GM12878 (cell line): ENCODE results near the gene ASIC3. TPM values are rescaled to one million over a fixed set of nuclear protein-coding genes. Genes with fewer than 3 reads are reported as not detected.

ENCODE experiments used
- ATAC-seq: fragments of 200-7000 bp; cut with Tn5 transposase; 3 replicates; pipeline ENCODE4 v1.9.1; 2020; ENCODE audit warnings: mild to moderate bottlenecking, moderate library complexity
- BruUV-seq: library from RNA; stranded (reverse); fragments of 400-500 nt; replicated peaks from 2 replicates; lab custom pipeline; 2021; lab: Mats Ljungman, UMichigan
- CTCF ChIA-PET: fragments of 300-600 bp; sonication (Branson Sonifier 250); formaldehyde crosslinking; extraction: SDS; loops from one replicate; lab custom pipeline; 2021; ENCODE audit warnings: inconsistent platforms; lab: Yijun Ruan, JAX
- POLR2A ChIA-PET: fragments of 350-600 bp; formaldehyde crosslinking; extraction: SDS; loops from one replicate; lab custom pipeline; 2021; ENCODE audit warnings: inconsistent platforms; lab: Charles Lee
- RAD21 ChIA-PET: fragments of 300-600 bp; sonication (Branson Sonifier 250); formaldehyde crosslinking; loops from one replicate; lab custom pipeline; 2023; ENCODE audit warnings: antibody characterized with exemption; ENCODE audit not compliant: unreplicated experiment; lab: Charles Lee
- SMC1A ChIA-PET: fragments of 300-600 bp; sonication (Branson Sonifier 250); formaldehyde crosslinking; loops from one replicate; lab custom pipeline; 2023; ENCODE audit not compliant: unreplicated experiment, uncharacterized antibody; lab: Charles Lee
- DNase-seq: peaks from one replicate; pipeline ENCODE4 v3.0.0-alpha.2; 2011; ENCODE audit warnings: low read depth, low spot score
- FAIRE-seq: peaks from 3 replicates; lab custom pipeline; 2011; peaks lifted over from hg19 to GRCh38; lab: Jason Lieb, UNC
- H2AFZ ChIP-seq: 2 replicates; pipeline ENCODE4 v1.6.0; 2011; ENCODE audit warnings: low read depth, low read length, control low read depth; ENCODE audit not compliant: control insufficient read depth
- H3K27ac ChIP-seq: 2 replicates; pipeline ENCODE4 v1.5.1; 2011; ENCODE audit warnings: control low read depth; ENCODE audit not compliant: control insufficient read depth, insufficient read depth
- H3K27me3 ChIP-seq, 2 experiments: replicated peaks in 1 of 2; 2 replicates each; pipeline versions ENCODE4 v1.6.0 to v1.6.1; 2011; ENCODE audit warnings: low read length in 1 of 2; ENCODE audit not compliant: control insufficient read depth in 2 of 2, insufficient read depth in 2 of 2
- H3K36me3 ChIP-seq, 2 experiments: 2 replicates each; pipeline ENCODE4 v1.5.1; 2011; ENCODE audit warnings: low read length in 1 of 2; ENCODE audit not compliant: control insufficient read depth in 2 of 2, insufficient read depth in 2 of 2
- H3K4me1 ChIP-seq: 2 replicates; pipeline ENCODE4 v1.6.1; 2011; ENCODE audit warnings: mild to moderate bottlenecking, low read length, moderate library complexity, mixed read lengths; ENCODE audit not compliant: control insufficient read depth, insufficient read depth
- H3K4me2 ChIP-seq: 2 replicates; pipeline ENCODE4 v1.6.0; 2011; ENCODE audit warnings: control low read depth; ENCODE audit not compliant: control insufficient read depth, insufficient read depth
- H3K4me3 ChIP-seq: fragments of 200-600 bp; sonication (generic); 2 replicates; pipeline ENCODE4 v1.5.1; 2016
- H3K79me2 ChIP-seq: 2 replicates; pipeline ENCODE4 v1.6.0; 2011; ENCODE audit warnings: low read length; ENCODE audit not compliant: control insufficient read depth, insufficient read depth
- H3K9ac ChIP-seq: 2 replicates; pipeline ENCODE4 v1.8.0; 2011; ENCODE audit warnings: low read length, control low read depth, mixed read lengths; ENCODE audit not compliant: control insufficient read depth, insufficient read depth
- H3K9me3 ChIP-seq: replicated peaks from 3 replicates; pipeline ENCODE4 v1.5.1; 2011; ENCODE audit warnings: mild to moderate bottlenecking, low read length; ENCODE audit not compliant: control insufficient read depth, insufficient read depth
- H4K20me1 ChIP-seq: 2 replicates; pipeline ENCODE4 v1.6.0; 2011; ENCODE audit not compliant: control insufficient read depth, insufficient read depth
- ATF2 ChIP-seq: IDR thresholded peaks from 2 replicates; pipeline ENCODE4 v1.6.1; 2012; ENCODE audit warnings: low read length, inconsistent platforms
- CHD2 ChIP-seq: IDR thresholded peaks from 2 replicates; pipeline ENCODE4 v1.6.1; 2011; ENCODE audit warnings: low read depth, low read length, improper control_type of control experiment, borderline replicate concordance
- FOXM1 ChIP-seq: IDR thresholded peaks from 2 replicates; pipeline ENCODE4 v1.6.1; 2012; ENCODE audit warnings: low read depth, mild to moderate bottlenecking, inconsistent platforms, low read length, moderate library complexity
- HDAC2 ChIP-seq: fragments of 200-600 bp; sonication (generic); IDR thresholded peaks from 2 replicates; pipeline ENCODE4 v1.6.1; 2017
- MAX ChIP-seq: IDR thresholded peaks from 2 replicates; pipeline ENCODE4 v1.6.1; 2012; ENCODE audit warnings: low read depth, low read length, improper control_type of control experiment
- MYC ChIP-seq: IDR thresholded peaks from 2 replicates; pipeline ENCODE4 v1.6.1; 2011; ENCODE audit warnings: mild to moderate bottlenecking, low read length, moderate library complexity, inconsistent platforms; ENCODE audit not compliant: insufficient read depth, insufficient replicate concordance, insufficient read length, severe bottlenecking
- NFIC ChIP-seq: IDR thresholded peaks from 2 replicates; pipeline ENCODE4 v1.6.1; 2012; ENCODE audit warnings: low read depth, mild to moderate bottlenecking, inconsistent platforms, low read length, moderate library complexity
- NFYA ChIP-seq: IDR thresholded peaks from 2 replicates; pipeline ENCODE4 v1.6.1; 2011; ENCODE audit warnings: low read depth, mild to moderate bottlenecking, low read length, improper control_type of control experiment, borderline replicate concordance
- RB1 ChIP-seq: fragments of 450-650 bp; formaldehyde crosslinking; IDR thresholded peaks from 2 replicates; pipeline ENCODE4 v1.6.1; 2017; ENCODE audit warnings: mild to moderate bottlenecking, borderline replicate concordance
- SMAD1 ChIP-seq: fragments of 450-650 bp; IDR thresholded peaks from 2 replicates; pipeline ENCODE4 v1.6.1; 2018; ENCODE audit warnings: mild to moderate bottlenecking, low read depth; ENCODE audit not compliant: partially characterized antibody
- SP1 ChIP-seq: IDR thresholded peaks from one replicate; pipeline ENCODE4 v1.6.1; 2011; ENCODE audit warnings: low read depth, low read length
- YY1 ChIP-seq: IDR thresholded peaks from 2 replicates; pipeline ENCODE4 v1.6.1; 2011; ENCODE audit warnings: low read depth, mild to moderate bottlenecking, low read length
- ZBED1 ChIP-seq: IDR thresholded peaks from 2 replicates; pipeline ENCODE4 v1.6.1; 2016; ENCODE audit warnings: borderline replicate concordance
- ZBTB11 ChIP-seq: fragments of 450-650 bp; formaldehyde crosslinking; IDR thresholded peaks from 2 replicates; pipeline ENCODE4 v1.5.0; 2022; ENCODE audit warnings: mild to moderate bottlenecking, missing genetic modification characterization
- ZNF24 ChIP-seq: fragments of 450-650 bp; IDR thresholded peaks from 2 replicates; pipeline ENCODE4 v1.6.1; 2017; ENCODE audit warnings: antibody characterized with exemption, mild to moderate bottlenecking
- WGBS: methylation state at CpG from one replicate; pipeline ENCODE4 v1.1.6; 2016; ENCODE audit warnings: low lambda C conversion rate; ENCODE audit not compliant: insufficient replicate concordance, insufficient coverage; ENCODE audit errors: missing lambda C conversion rate; 5-methylcytosine and 5-hydroxymethylcytosine counted together
- in situ Hi-C: fragments of 300-500 bp; cut with MboI; formaldehyde crosslinking; loops from 9 replicates; pipeline ENCODE4 v1.14.3; 2018; ENCODE audit warnings: mixed read lengths
- intact Hi-C: fragments of 100-400 bp; cut with micrococcal nuclease; formaldehyde crosslinking; loops from one replicate; pipeline ENCODE4 v1.14.2; 2022; ENCODE audit not compliant: unreplicated experiment
- polyA plus RNA-seq, 11 experiments: library from polyadenylated mRNA; depleted of rRNA in 4 of 11; unstranded in 6 of 11; stranded (reverse) in 5 of 11; fragments of >200 nt; fragmentation: Nextera tagmentation in 4 of 11; fragmentation: Illumina TruSeq in 1 of 11; extraction: Ambion mirVana in 4 of 11; extraction: Trizol in 1 of 11; gene quantifications; 1 replicate in 1 of 11; 2 replicates in 10 of 11; pipeline versions ENCODE4 v1.2.1 to v1.2.3, GENCODE V29; 2011 to 2016; ENCODE audit warnings: inconsistent platforms in 2 of 11, missing spikeins in 2 of 11, low read depth in 1 of 11
- total RNA-seq, 4 experiments: library from RNA; depleted of rRNA in 3 of 4; stranded (reverse); fragments of >200 nt in 3 of 4; fragmentation: Illumina TruSeq in 1 of 4; extraction: Trizol in 1 of 4; gene quantifications; 2 replicates each; pipeline versions ENCODE4 v1.2.1 to v1.2.3, GENCODE V29; 2013 to 2021

ASIC3 gene
- total and polyA plus RNA-seq, 10 of the 15 experiments (the other 5 are each of a cell fraction or from before 2014, with no cell fraction given) = 0.07 to 1.0 (median 0.44) TPM; not detected in 4

DNA sequence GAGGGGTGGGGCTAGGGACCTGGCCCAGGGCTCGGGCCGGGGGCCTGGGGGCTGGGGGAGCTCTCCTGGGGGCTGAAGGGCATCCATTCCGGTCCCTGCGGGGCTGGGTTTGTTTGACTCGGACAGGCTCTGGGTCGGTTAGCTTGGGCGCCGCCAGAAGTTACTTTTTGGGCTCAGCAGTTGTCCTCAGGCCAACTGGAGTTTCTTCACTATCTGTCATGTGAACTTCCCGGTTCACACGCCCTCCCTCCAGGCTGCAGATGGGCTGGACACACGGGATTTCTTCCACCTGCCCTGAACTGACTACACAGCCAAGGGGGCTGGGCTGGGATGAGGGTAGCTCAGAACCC, 14.9 kb downstream of the ASIC3 start:
- intact Hi-C loops = no loop called here
- FAIRE-seq = no peak
- TF ChIP-seq RB1 (no peak), ZBTB11 (no peak)
- Histone ChIP-seq H3K9ac (no peak overlapping the region), H3K4me2 (no peak overlapping the region), H3K27ac (no peak overlapping the region), H3K4me3 (no peak overlapping the region), H3K36me3 (peaks cover 9 to 12% of the 10 kb centered on the region in 2 experiments; a peak in 3 of 4 replicates), H3K79me2 (peaks cover 19% of the 10 kb centered on the region), H4K20me1 (no peaks in the 10 kb centered on the region), H3K27me3 (no peaks in the 10 kb centered on the region), H3K4me1 (peaks cover 15% of the 10 kb centered on the region), H3K9me3 (no peaks in the 10 kb centered on the region), H2AFZ (no peak overlapping the region)
- no peak for ATAC-seq
- 100% methylated on average over 8 of the region's 11 CpGs for WGBS
- DNase-seq = no peak
- RAD21 ChIA-PET = no interaction called here
- CTCF ChIA-PET = interaction anchor here (0.6 kb wide), 1 partner anchor 1408 kb away, joined by 3 read pairs; no protein-coding TSS in a partner anchor
- SMC1A ChIA-PET = no interaction called here
- in situ Hi-C loops = no loop called here
- POLR2A ChIA-PET = no interaction called here
- no TSS peak for BruUV-seq

- CTCF ChIA-PET = no interaction called here
- TF ChIP-seq ATF2 (no peak), SMAD1 (no peak), FOXM1 (no peak), SP1 (no peak), ZBED1 (no peak), NFIC (no peak), ZNF24 (no peak), MAX (no peak), HDAC2 (no peak), YY1 (no peak), NFYA (no peak), CHD2 (no peak), MYC (no peak)
Measured at GRCh38 chr7:151064454-151064853, 16.1 kb downstream of the ASIC3 start.

More at GRCh38 chr7:151064454-151064853, 16.1 kb downstream of the ASIC3 start:
- SMC1A ChIA-PET = no interaction called here
- peaks cover 9 to 12% of the 10 kb centered on the region in 2 experiments; a peak in 3 of 4 replicates for H3K36me3 ChIP-seq
- BruUV-seq = no TSS peak
- RAD21 ChIA-PET = no interaction called here
- WGBS = 98% methylated on average over 18 of the region's 18 CpGs
- ATAC-seq = no peak
- intact Hi-C loops (no loop called here), in situ Hi-C loops (no loop called here)
- no peaks in the 10 kb centered on the region for H3K27me3 ChIP-seq
- H3K9me3 ChIP-seq = no peaks in the 10 kb centered on the region
- H3K27ac ChIP-seq = no peak overlapping the region
- H4K20me1 ChIP-seq = no peaks in the 10 kb centered on the region
- H3K79me2 ChIP-seq = peaks cover 19% of the 10 kb centered on the region
- H2AFZ ChIP-seq = no peak overlapping the region
- DNase-seq = no peak
- POLR2A ChIA-PET = no interaction called here
- no peak overlapping the region for H3K4me3 ChIP-seq
- H3K4me1 ChIP-seq = peaks cover 7% of the 10 kb centered on the region
- FAIRE-seq = no peak
- H3K4me2 ChIP-seq = no peak overlapping the region
- H3K9ac ChIP-seq = no peak overlapping the region
